ENCODE results near the gene SLC24A4.

Gene SLC24A4

GRCh38 chr14:92460541-92460915 lies 137.6 kb downstream of the SLC24A4 start:
- DNase-seq = no peak

- DNase-seq = no peak
These were observed 138.1 kb downstream of the SLC24A4 start for GRCh38 chr14:92460916-92461579.

GRCh38 chr14:92461891-92462290 lies 138.9 kb downstream of the SLC24A4 start:
- DNase-seq = no peak

GRCh38 chr14:92462568-92462967 lies 139.6 kb downstream of the SLC24A4 start:
- no peak for DNase-seq

GRCh38 chr14:92463141-92463540 lies 140.2 kb downstream of the SLC24A4 start:
- DNase-seq = no peak

GRCh38 chr14:92464156-92464555 lies 141.2 kb downstream of the SLC24A4 start:
- no peak for DNase-seq

- no peak for DNase-seq
These were observed 141.8 kb downstream of the SLC24A4 start for GRCh38 chr14:92464716-92465115.

- DNase-seq = no peak
These were observed 142.5 kb downstream of the SLC24A4 start for GRCh38 chr14:92465353-92466055.

GRCh38 chr14:92466059-92466458 lies 143.1 kb downstream of the SLC24A4 start:
- DNase-seq = no peak

GRCh38 chr14:92469515-92469914 lies 146.6 kb downstream of the SLC24A4 start:
- no peak for DNase-seq

- DNase-seq = no peak
These were observed 147.2 kb downstream of the SLC24A4 start for GRCh38 chr14:92470215-92470614.

- DNase-seq = no peak
These were observed 147.8 kb downstream of the SLC24A4 start for GRCh38 chr14:92470811-92471210.

- DNase-seq = no peak
These were observed 149.0 kb downstream of the SLC24A4 start for GRCh38 chr14:92471919-92472318.

- no peak for DNase-seq
These were observed 149.9 kb downstream of the SLC24A4 start for GRCh38 chr14:92472860-92473259.

- DNase-seq = no peak
These were observed 150.4 kb downstream of the SLC24A4 start for GRCh38 chr14:92473261-92473968.

GRCh38 chr14:92473969-92474535 lies 151.1 kb downstream of the SLC24A4 start:
- no peak for DNase-seq

GRCh38 chr14:92475037-92475436 lies 152.1 kb downstream of the SLC24A4 start:
- DNase-seq = no peak

GRCh38 chr14:92475451-92476187 lies 152.7 kb downstream of the SLC24A4 start:
- DNase-seq = no peak

GRCh38 chr14:92480856-92481255 lies 157.9 kb downstream of the SLC24A4 start:
- DNase-seq = no peak

GRCh38 chr14:92481386-92481785 lies 158.4 kb downstream of the SLC24A4 start:
- no peak for DNase-seq

GRCh38 chr14:92481811-92482555 lies 159.0 kb downstream of the SLC24A4 start:
- DNase-seq = no peak

- DNase-seq = no peak
These were observed 159.8 kb downstream of the SLC24A4 start for GRCh38 chr14:92482621-92483319.
